CD8-positive, alpha-beta memory T cell (primary cell): ENCODE results near the gene GLTPD2. TPM values are rescaled to one million over a fixed set of nuclear protein-coding genes. Genes with fewer than 3 reads are reported as not detected.

Experiments used
- CTCF ChIA-PET: fragments of 350-600 bp; sonication (Branson Sonifier 250); formaldehyde crosslinking; loops from one replicate; lab custom pipeline; 2021; ENCODE audit warnings: antibody characterized with exemption; lab: Charles Lee
- POLR2A ChIA-PET: fragments of 350-600 bp; sonication (Branson Sonifier 250); formaldehyde crosslinking; loops from one replicate; lab custom pipeline; 2021; ENCODE audit warnings: antibody characterized with exemption; lab: Charles Lee
- DNase-seq, 5 donors: peaks; one replicate each; pipeline versions ENCODE4 v3.0.0 to v3.0.0-alpha.2; 2020 to 2022; ENCODE audit warnings: mixed read lengths in 1 of 5
- H3K27ac ChIP-seq: one replicate; pipeline ENCODE4 v1.7.0; 2013; ENCODE audit warnings: low read depth, mild to moderate bottlenecking, low read length, moderate library complexity
- H3K27me3 ChIP-seq: 2 replicates; pipeline ENCODE4 v1.7.0; 2013; ENCODE audit warnings: low read length, mild to moderate bottlenecking; ENCODE audit not compliant: insufficient read depth, poor library complexity, severe bottlenecking
- H3K36me3 ChIP-seq: 2 replicates; pipeline ENCODE4 v1.7.0; 2013; ENCODE audit warnings: mild to moderate bottlenecking, low read length, moderate library complexity; ENCODE audit not compliant: insufficient read depth
- H3K4me1 ChIP-seq: 2 replicates; pipeline ENCODE4 v1.7.0; 2013; ENCODE audit warnings: mild to moderate bottlenecking, low read length, moderate library complexity; ENCODE audit not compliant: insufficient read depth
- H3K4me3 ChIP-seq: 2 replicates; pipeline ENCODE4 v1.7.0; 2013; ENCODE audit warnings: mild to moderate bottlenecking, low read length
- H3K9me3 ChIP-seq: 2 replicates; pipeline ENCODE4 v1.7.0; 2013; ENCODE audit warnings: mild to moderate bottlenecking, low read length
- H3K27ac Mint-ChIP-seq, 8 donors: one replicate each; pipeline ENCODE4 v1.8.0; 2020 to 2021; ENCODE audit warnings: mixed read lengths in 8 of 8, mild to moderate bottlenecking in 6 of 8, inconsistent platforms in 3 of 8, moderate library complexity in 3 of 8
- H3K27me3 Mint-ChIP-seq, 2 donors: one replicate each; pipeline ENCODE4 v1.8.0; 2020 to 2021; ENCODE audit warnings: mixed read lengths in 2 of 2, mild to moderate bottlenecking in 1 of 2, moderate library complexity in 1 of 2
- H3K36me3 Mint-ChIP-seq, 3 donors: one replicate each; pipeline ENCODE4 v1.8.0; 2020 to 2021; ENCODE audit warnings: mixed read lengths in 3 of 3, inconsistent platforms in 1 of 3, mild to moderate bottlenecking in 1 of 3
- H3K4me1 Mint-ChIP-seq, 3 donors: one replicate each; pipeline ENCODE4 v1.8.0; 2020 to 2021; ENCODE audit warnings: mixed read lengths in 3 of 3, inconsistent platforms in 1 of 3, mild to moderate bottlenecking in 1 of 3
- H3K4me3 Mint-ChIP-seq, 7 donors: one replicate each; pipeline ENCODE4 v1.8.0; 2020 to 2021; ENCODE audit warnings: mixed read lengths in 7 of 7, mild to moderate bottlenecking in 6 of 7, moderate library complexity in 4 of 7, inconsistent platforms in 2 of 7
- H3K9me3 Mint-ChIP-seq, 5 donors: one replicate each; pipeline ENCODE4 v1.8.0; 2020 to 2022; ENCODE audit warnings: mixed read lengths in 5 of 5, mild to moderate bottlenecking in 3 of 5, moderate library complexity in 2 of 5, inconsistent platforms in 1 of 5
- polyA plus RNA-seq: library from polyadenylated mRNA; unstranded; fragments of 300-500 nt; fragmentation: Illumina TruSeq; gene quantifications from one replicate; pipeline ENCODE4 v1.2.3, GENCODE V29; 2021
- total RNA-seq, 2 experiments: library from RNA; stranded (reverse); gene quantifications; one replicate each; pipeline ENCODE4 v1.2.3, GENCODE V29; 2021

Gene GLTPD2
- total and polyA plus RNA-seq, 3 experiments from 2014 or later = not detected

DNA sequence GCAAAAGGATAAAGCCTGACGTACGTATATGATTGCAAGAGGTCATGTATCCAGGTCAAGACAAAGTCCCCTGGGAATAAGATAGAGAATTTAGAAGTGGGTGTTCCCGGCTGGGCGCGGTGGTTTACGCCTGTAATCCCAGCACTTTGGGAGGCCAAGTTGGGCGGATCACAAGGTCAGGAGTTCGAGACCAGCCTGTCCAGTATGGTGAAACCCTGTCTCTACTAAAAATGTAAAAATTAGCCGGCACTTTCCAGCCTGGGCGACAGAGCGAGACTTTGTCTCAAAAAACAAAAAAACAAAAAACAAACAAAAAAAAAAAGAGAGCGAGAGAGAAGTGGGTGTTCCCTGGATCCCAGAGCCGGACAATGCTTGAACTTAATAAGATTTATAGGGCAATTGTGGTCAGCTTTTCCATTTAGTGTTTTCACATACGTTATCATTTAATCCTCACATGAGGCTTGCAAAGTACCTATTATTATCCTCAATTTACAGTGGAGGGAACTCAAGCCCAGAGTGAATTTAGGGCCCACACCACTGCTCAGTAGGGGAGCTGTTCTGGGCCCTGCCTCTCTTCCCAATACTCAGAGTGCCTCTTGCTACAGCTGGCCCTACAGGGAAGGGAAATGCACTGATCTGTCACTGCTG lies 481 bp upstream of the GLTPD2 start:
- POLR2A ChIA-PET = interaction anchor here (0.7 to 1.0 kb wide), 2 partner anchors 78 to 92 kb away, joined by 4 to 5 read pairs; no protein-coding TSS in a partner anchor
- H3K4me3 Mint-ChIP-seq = peak overlapping the region; percentile 23 to 88 (median 49)
- no peak for DNase-seq
- peaks cover 0 to 2% (median 0%) of the 10 kb centered on the region in 5 donors for H3K9me3 Mint-ChIP-seq
- H3K27me3 ChIP-seq = peaks cover 23% of the 10 kb centered on the region
- H3K27ac Mint-ChIP-seq = peak overlapping the region in 4 of 8 donors; percentile 3 to 80 (median 59)
- CTCF ChIA-PET = interaction anchor here (1.0 to 4.5 kb wide), 4 partner anchors 9 to 101 kb away, joined by 3 to 52 read pairs (median 10); partner anchors contain the start of gene ARRB2
- H3K9me3 ChIP-seq = no peaks in the 10 kb centered on the region
- H3K27me3 Mint-ChIP-seq = peaks cover 38 to 45% of the 10 kb centered on the region in 2 donors
- peaks cover 24% of the 10 kb centered on the region for H3K4me1 ChIP-seq
- no peak overlapping the region for H3K4me3 ChIP-seq
- peaks cover 0 to 2% (median 0%) of the 10 kb centered on the region in 3 donors for H3K36me3 Mint-ChIP-seq
- H3K27ac ChIP-seq = no peak overlapping the region
- H3K36me3 ChIP-seq = no peaks in the 10 kb centered on the region
- peaks cover 18 to 38% (median 26%) of the 10 kb centered on the region in 3 donors for H3K4me1 Mint-ChIP-seq

DNA sequence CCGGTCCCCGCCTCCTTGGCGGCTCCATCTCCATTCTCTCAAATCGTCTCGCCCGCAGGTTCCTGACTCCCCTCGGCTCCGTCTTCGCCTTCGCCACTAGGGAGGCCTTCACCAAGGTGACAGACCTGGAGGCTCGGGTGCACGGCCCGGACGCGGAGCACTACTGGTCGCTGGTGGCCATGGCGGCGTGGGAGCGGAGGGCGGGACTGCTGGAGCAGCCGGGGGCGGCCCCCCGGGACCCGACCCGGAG lies 862 bp downstream of the GLTPD2 start:
- Histone ChIP-seq H3K27ac (peak overlapping the region; percentile 83), H3K4me3 (peak overlapping the region; percentile 42), H3K36me3 (no peaks in the 10 kb centered on the region), H3K9me3 (no peaks in the 10 kb centered on the region), H3K4me1 (peaks cover 24% of the 10 kb centered on the region), H3K27me3 (peaks cover 11% of the 10 kb centered on the region)
- ChIA-PET CTCF (interaction anchor here (0.5 to 4.5 kb wide), 42 partner anchors 8 to 484 kb away, joined by 3 to 52 read pairs (median 4); partner anchors contain the start of genes ARRB2, C17orf107, MED11 and PELP1), POLR2A (interaction anchor here (1.0 to 2.3 kb wide), 9 partner anchors 17 to 110 kb away, joined by 3 to 24 read pairs (median 4); partner anchors contain the start of genes ARRB2, C17orf107, MED11 and PLD2)
- Mint-ChIP-seq H3K4me1 (peaks cover 18 to 38% (median 26%) of the 10 kb centered on the region in 3 donors), H3K27me3 (peaks cover 31 to 36% of the 10 kb centered on the region in 2 donors), H3K36me3 (peaks cover 0 to 2% (median 0%) of the 10 kb centered on the region in 3 donors), H3K27ac (peak overlapping the region in 6 of 8 donors; percentile 12 to 83 (median 53)), H3K4me3 (peak overlapping the region; percentile 70 to 90 (median 77)), H3K9me3 (peaks cover 0 to 2% (median 0%) of the 10 kb centered on the region in 5 donors)
- no peak for DNase-seq

DNA sequence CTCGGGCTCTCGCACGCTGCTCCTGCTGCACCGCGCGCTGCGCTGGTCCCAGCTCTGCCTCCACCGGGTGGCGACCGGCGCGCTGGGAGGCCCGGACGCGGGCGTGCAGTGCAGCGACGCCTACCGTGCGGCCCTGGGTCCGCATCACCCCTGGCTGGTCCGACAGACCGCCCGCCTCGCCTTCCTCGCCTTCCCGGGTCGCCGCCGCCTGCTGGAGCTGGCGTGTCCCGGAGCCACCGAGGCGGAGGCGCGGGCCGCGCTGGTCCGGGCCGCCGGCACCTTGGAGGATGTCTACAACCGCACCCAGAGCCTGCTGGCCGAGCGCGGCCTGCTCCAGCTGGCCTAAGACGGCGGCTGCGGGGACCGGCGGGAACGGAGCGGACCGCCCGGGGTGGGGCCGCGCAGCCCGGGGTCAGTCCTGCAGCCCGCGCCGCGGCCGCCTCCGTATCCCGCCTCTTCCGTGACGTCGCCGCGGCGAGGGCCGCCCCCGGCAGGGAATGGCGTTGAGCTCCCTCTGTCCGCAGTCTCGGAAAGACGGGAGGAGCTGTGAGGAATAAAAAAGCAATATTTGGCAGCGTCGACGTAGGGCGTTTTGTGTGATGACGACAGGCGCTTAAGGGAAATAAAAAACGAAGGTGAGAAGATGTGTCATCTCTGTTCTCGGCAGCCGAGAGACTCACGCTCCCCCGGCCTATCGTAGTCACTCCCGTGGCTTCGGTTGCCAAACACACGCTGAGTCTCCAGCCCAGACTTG lies 1.4 kb downstream of the GLTPD2 start:
- Histone ChIP-seq H3K27me3 (peaks cover 9% of the 10 kb centered on the region), H3K9me3 (no peaks in the 10 kb centered on the region), H3K4me3 (peak overlapping the region; percentile 42), H3K27ac (peak overlapping the region; percentile 83), H3K4me1 (peaks cover 24% of the 10 kb centered on the region), H3K36me3 (no peaks in the 10 kb centered on the region)
- POLR2A ChIA-PET = interaction anchor here (0.7 to 2.3 kb wide), 11 partner anchors 14 to 109 kb away, joined by 3 to 24 read pairs (median 4); partner anchors contain the start of genes ARRB2, C17orf107, MED11 and PLD2
- Mint-ChIP-seq H3K36me3 (peaks cover 0 to 2% (median 0%) of the 10 kb centered on the region in 3 donors), H3K4me3 (peak overlapping the region; percentile 82 to 95 (median 89)), H3K4me1 (peaks cover 18 to 38% (median 26%) of the 10 kb centered on the region in 3 donors), H3K27me3 (peaks cover 29 to 32% of the 10 kb centered on the region in 2 donors), H3K9me3 (peaks cover 0 to 2% (median 0%) of the 10 kb centered on the region in 5 donors), H3K27ac (peak overlapping the region; percentile 70 to 95 (median 89))
- CTCF ChIA-PET = interaction anchor here (0.5 to 4.5 kb wide), 48 partner anchors 8 to 484 kb away, joined by 3 to 52 read pairs (median 4); partner anchors contain the start of genes ARRB2, C17orf107, CHRNE and MED11
- DNase-seq = peak; percentile 67 to 86 (median 76)

DNA sequence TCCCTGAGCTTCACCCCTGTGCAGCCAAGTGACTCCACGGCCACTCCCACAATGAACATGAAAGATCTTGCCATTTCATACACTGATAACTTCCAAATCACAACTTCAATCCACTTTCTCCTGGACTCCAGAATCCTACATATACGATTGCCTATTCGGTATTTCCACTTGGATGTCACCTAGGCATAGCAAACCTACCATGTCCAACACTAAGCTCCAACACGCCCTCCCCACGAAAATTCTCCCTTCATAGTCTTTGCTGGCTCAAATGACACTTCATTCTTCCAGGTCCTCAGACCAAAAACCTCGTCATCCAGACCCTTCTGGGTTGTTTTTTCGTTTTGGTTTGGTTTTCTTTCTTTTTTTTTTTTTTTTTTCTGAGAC lies 1.9 kb downstream of the GLTPD2 start:
- H3K4me1 Mint-ChIP-seq = peaks cover 18 to 36% (median 22%) of the 10 kb centered on the region in 3 donors
- peak overlapping the region; percentile 42 for H3K4me3 ChIP-seq
- DNase-seq = no peak
- H3K9me3 Mint-ChIP-seq = peaks cover 0 to 2% (median 0%) of the 10 kb centered on the region in 5 donors
- H3K27ac ChIP-seq = peak overlapping the region; percentile 83
- H3K27me3 Mint-ChIP-seq = peaks cover 24 to 27% of the 10 kb centered on the region in 2 donors
- H3K4me3 Mint-ChIP-seq = peak overlapping the region; percentile 82 to 95 (median 89)
- H3K27ac Mint-ChIP-seq = peak overlapping the region; percentile 56 to 95 (median 89)
- CTCF ChIA-PET = interaction anchor here (0.8 to 4.5 kb wide), 30 partner anchors 9 to 309 kb away, joined by 3 to 52 read pairs (median 5); partner anchors contain the start of genes ARRB2, CHRNE, MED11 and PELP1
- peaks cover 0 to 2% (median 0%) of the 10 kb centered on the region in 3 donors for H3K36me3 Mint-ChIP-seq
- peaks cover 4% of the 10 kb centered on the region for H3K27me3 ChIP-seq
- H3K9me3 ChIP-seq = no peaks in the 10 kb centered on the region
- H3K4me1 ChIP-seq = peaks cover 19% of the 10 kb centered on the region
- POLR2A ChIA-PET = interaction anchor here (0.7 to 2.3 kb wide), 7 partner anchors 14 to 109 kb away, joined by 4 to 24 read pairs (median 6); partner anchors contain the start of genes ARRB2, C17orf107 and MED11
- H3K36me3 ChIP-seq = no peaks in the 10 kb centered on the region

DNA sequence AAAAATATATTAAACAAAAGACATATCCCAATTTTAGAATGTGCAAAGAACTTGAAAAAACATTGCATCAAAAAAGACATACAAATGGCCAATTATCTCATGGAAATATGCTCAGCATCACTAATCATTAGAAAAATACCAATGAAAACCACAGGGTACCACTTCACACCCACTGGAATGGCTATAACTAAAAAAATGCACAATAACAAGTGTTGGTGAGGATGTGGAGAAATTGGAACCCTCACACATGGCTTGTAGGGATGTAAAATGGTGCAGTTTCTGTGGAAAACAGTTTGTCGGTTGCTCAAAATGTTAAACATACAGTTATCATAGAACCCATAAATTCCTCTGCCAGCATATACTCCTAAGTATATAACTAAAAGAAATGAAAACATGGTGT lies 6.4 kb downstream of the GLTPD2 start:
- peak overlapping the region in 3 of 8 donors; percentile 33 to 99 (median 37) for H3K27ac Mint-ChIP-seq
- ChIA-PET POLR2A (no interaction called here), CTCF (no interaction called here)
- H3K4me1 Mint-ChIP-seq = peaks cover 21 to 31% (median 23%) of the 10 kb centered on the region in 3 donors
- peaks cover 3 to 4% of the 10 kb centered on the region in 2 donors for H3K27me3 Mint-ChIP-seq
- Histone ChIP-seq H3K4me3 (no peak overlapping the region), H3K9me3 (no peaks in the 10 kb centered on the region), H3K36me3 (peaks cover 17% of the 10 kb centered on the region), H3K27me3 (no peaks in the 10 kb centered on the region), H3K27ac (no peak overlapping the region), H3K4me1 (peaks cover 16% of the 10 kb centered on the region)
- DNase-seq = no peak
- H3K36me3 Mint-ChIP-seq = peaks cover 0 to 23% (median 6%) of the 10 kb centered on the region in 3 donors
- peaks cover 0 to 2% (median 0%) of the 10 kb centered on the region in 5 donors for H3K9me3 Mint-ChIP-seq
- peak overlapping the region in 3 of 7 donors; percentile 99 to 100 (median 99) for H3K4me3 Mint-ChIP-seq

DNA sequence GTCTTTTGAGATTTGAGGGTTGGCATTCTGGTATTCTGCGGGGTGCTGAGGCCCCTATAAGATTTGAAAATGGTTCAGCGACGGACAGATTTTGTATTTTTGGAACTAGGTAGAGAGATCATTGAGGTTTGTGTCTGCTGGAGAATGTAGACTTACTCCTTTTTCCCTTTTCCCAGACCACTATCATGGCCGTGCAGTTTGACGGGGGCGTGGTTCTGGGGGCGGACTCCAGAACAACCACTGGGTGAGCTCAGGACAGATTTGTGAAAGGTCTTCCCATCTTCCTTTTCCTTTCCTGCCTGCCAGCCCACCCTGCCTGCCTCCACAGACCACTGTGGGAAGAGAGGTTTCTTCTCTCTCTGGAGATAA lies 7.8 kb downstream of the GLTPD2 start:
- Mint-ChIP-seq H3K4me1 (peaks cover 13 to 18% (median 15%) of the 10 kb centered on the region in 3 donors), H3K4me3 (peak overlapping the region; percentile 94 to 100 (median 99)), H3K36me3 (peaks cover 0 to 29% (median 6%) of the 10 kb centered on the region in 3 donors), H3K27me3 (peaks cover 0 to 4% of the 10 kb centered on the region in 2 donors), H3K27ac (peak overlapping the region; percentile 78 to 99 (median 99)), H3K9me3 (no peaks in the 10 kb centered on the region)
- peaks cover 17% of the 10 kb centered on the region for H3K36me3 ChIP-seq
- no peaks in the 10 kb centered on the region for H3K27me3 ChIP-seq
- H3K4me1 ChIP-seq = peaks cover 11% of the 10 kb centered on the region
- peak overlapping the region; percentile 96 for H3K4me3 ChIP-seq
- DNase-seq = no peak
- CTCF ChIA-PET = interaction anchor here (0.7 to 1.7 kb wide), 3 partner anchors 10 to 87 kb away, joined by 3 to 6 read pairs (median 3); partner anchors contain the start of genes ARRB2 and PLD2
- no peaks in the 10 kb centered on the region for H3K9me3 ChIP-seq
- POLR2A ChIA-PET = interaction anchor here (0.7 to 1.6 kb wide), 4 partner anchors 10 to 653 kb away, joined by 4 to 9 read pairs (median 6); partner anchors contain the start of genes CYB5D2 and PLD2
- peak overlapping the region; percentile 62 for H3K27ac ChIP-seq

DNA sequence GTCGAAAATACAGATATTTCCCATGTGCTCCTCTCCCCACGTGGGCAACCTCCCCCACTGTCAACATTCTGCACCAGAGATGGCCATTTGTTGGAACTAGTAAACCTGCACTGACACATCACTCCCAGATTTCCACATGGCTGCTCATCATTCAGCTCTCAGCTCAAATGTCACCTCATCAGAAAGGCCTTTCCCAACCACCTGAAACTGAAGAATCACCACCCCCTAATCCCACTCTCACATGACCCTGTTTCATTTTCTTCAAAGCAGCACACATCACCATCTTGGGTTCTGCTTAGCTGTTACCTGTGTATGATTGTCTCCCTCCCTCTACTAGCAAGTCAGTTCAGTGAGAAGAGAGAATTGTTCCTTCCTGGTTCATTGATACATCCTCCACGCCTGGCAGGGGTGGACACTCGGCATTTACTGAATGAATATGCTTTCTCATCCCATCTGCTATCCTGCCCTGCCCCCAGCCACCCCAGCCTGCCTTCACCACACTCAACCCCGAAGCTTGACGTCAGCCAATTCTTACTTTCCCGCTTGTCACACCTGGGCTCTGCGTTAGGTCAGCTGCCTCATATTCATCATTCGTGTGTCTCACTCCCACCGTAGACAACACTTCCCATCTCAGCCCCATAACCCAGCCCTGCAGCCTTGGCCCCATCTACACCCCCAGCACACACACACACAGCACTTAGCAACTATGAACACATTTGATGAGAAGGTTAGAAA lies 11.9 kb downstream of the GLTPD2 start:
- Histone ChIP-seq H3K9me3 (no peaks in the 10 kb centered on the region), H3K27ac (no peak overlapping the region), H3K4me3 (no peak overlapping the region), H3K27me3 (no peaks in the 10 kb centered on the region), H3K4me1 (peaks cover 11% of the 10 kb centered on the region), H3K36me3 (peaks cover 17% of the 10 kb centered on the region)
- ChIA-PET POLR2A (no interaction called here), CTCF (interaction anchor here (2.6 kb wide), 1 partner anchor 11 kb away, joined by 13 read pairs; the partner anchor contains the start of gene GLTPD2)
- DNase-seq = no peak
- Mint-ChIP-seq H3K9me3 (no peaks in the 10 kb centered on the region), H3K36me3 (peaks cover 0 to 29% (median 6%) of the 10 kb centered on the region in 3 donors), H3K4me3 (peak overlapping the region in 2 of 7 donors; percentile 45 to 61), H3K27me3 (no peaks in the 10 kb centered on the region), H3K27ac (peak overlapping the region in 6 of 8 donors; percentile 7 to 56 (median 10)), H3K4me1 (peaks cover 12 to 15% (median 13%) of the 10 kb centered on the region in 3 donors)
